IPS-20b (cell line): Measurements from ENCODE around the gene RSRP1.
A peak's percentile ranks its signal among the peaks of the same experiment; 100 is the strongest.
"Not testable (repeated sequence)": the region's sequence is repeated elsewhere in the genome, so short reads cannot be mapped to it uniquely, and the experiment has no call there.

Experiments
- H3K27ac ChIP-seq: one replicate; pipeline ENCODE4 v1.5.1; 2013; ENCODE audit warnings: low read length
- H3K27me3 ChIP-seq: 2 replicates; pipeline ENCODE4 v1.6.1; 2013; ENCODE audit warnings: mild to moderate bottlenecking, low read length, inconsistent platforms; ENCODE audit not compliant: insufficient read depth
- H3K36me3 ChIP-seq: 2 replicates; pipeline ENCODE4 v1.6.1; 2013; ENCODE audit warnings: low read depth, mild to moderate bottlenecking, inconsistent platforms, low read length, moderate library complexity; ENCODE audit not compliant: insufficient read depth
- H3K4me1 ChIP-seq: 2 replicates; pipeline ENCODE4 v1.6.1; 2013; ENCODE audit warnings: mild to moderate bottlenecking, control low read depth, inconsistent platforms, low read length, moderate library complexity; ENCODE audit not compliant: insufficient read depth
- H3K4me3 ChIP-seq: 2 replicates; pipeline ENCODE4 v1.5.1; 2013; ENCODE audit warnings: mild to moderate bottlenecking, low read length, inconsistent platforms
- H3K9ac ChIP-seq: 2 replicates; pipeline ENCODE4 v1.6.1; 2013; ENCODE audit warnings: low read depth, mild to moderate bottlenecking, inconsistent platforms, low read length, moderate library complexity
- H3K9me3 ChIP-seq: 2 replicates; pipeline ENCODE4 v1.6.1; 2013; ENCODE audit warnings: mild to moderate bottlenecking, low read depth, low read length, inconsistent platforms; ENCODE audit not compliant: insufficient read depth

Gene RSRP1, protein sequence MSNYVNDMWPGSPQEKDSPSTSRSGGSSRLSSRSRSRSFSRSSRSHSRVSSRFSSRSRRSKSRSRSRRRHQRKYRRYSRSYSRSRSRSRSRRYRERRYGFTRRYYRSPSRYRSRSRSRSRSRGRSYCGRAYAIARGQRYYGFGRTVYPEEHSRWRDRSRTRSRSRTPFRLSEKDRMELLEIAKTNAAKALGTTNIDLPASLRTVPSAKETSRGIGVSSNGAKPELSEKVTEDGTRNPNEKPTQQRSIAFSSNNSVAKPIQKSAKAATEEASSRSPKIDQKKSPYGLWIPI

DNA sequence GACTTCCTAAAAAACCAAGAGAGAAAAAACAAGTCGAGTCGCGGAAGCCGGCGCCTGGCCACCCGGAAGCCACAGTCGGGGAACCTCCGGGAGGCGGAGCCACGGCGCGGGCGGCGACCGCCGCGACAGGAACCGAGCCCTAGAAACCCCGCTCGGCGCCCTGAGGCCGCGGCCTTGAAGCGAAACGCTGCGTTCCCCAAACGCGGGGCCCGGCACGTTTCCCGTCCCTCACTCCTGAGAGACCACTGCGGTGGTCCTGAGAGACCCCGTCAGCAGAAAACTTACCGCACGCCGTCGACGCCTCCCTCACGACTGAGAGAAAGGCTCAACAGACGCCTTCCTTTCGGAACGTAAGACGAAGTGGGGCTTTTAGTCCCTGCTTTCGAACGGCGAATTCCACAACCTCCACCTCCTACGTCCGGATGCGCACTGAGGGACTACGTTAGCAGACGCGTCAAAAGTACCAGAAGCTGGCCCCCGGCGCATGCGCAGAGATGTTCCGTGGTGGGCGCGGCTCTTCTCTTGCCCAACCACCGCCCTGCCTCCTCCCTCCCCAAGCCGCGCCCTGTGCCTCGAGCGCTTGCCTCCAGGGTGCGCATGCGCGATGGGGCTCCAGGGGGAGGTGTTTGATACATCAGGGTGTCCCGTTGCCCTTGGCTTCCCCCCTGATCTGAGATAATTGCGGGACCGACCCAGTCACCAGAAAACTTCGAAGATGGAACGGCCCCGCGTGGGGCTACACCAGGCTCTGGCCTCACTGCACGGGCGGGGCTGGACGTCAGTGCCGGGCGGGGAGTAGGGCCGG lies at the start of gene RSRP1:
TSS of gene RSRP1 (minus strand) at position 431 of the 805 bp plus-strand sequence. CDS start 491 bp downstream, outside the sequence.
- peak within 1 kb of the TSS; percentile 80 for H3K9ac ChIP-seq
- H3K36me3 ChIP-seq: peaks cover 35% of the 10 kb centered on the region

DNA sequence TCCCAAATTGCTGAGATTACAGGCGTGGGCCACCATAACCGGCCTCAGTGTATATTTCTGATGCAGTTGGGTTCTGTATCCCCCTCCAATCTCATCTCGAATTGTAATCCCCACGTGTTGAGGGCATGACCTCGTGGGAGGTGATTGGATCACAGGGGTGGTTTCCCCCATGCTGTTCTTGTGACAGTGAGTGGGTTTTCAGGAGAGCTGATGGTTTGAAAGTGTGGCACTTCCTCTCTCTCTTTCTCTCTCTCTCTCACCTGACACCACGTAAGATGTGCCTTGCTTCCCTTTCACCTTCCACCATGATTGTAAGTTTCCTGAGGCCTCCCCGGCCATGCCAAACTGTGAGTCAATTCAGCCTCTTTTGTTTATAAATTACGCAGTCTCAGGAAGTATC lies 49.2 kb upstream of the RSRP1 start:
- not testable (repeated sequence) for H3K4me1 ChIP-seq, H3K9me3 ChIP-seq, H3K27me3 ChIP-seq, H3K36me3 ChIP-seq, H3K27ac ChIP-seq, H3K4me3 ChIP-seq, H3K9ac ChIP-seq

More for the DNA sequence above, at the start of gene RSRP1:
- peak within 1 kb of the TSS; percentile 55 for H3K27ac ChIP-seq
- no peaks in the 10 kb centered on the region; the same call in 1 of the 2 replicates for H3K4me1 ChIP-seq
- H3K9me3 ChIP-seq: no peaks in the 10 kb centered on the region
- H3K4me3 ChIP-seq: peak within 1 kb of the TSS; percentile 84
- no peaks in the 10 kb centered on the region for H3K27me3 ChIP-seq

- not testable (repeated sequence) for H3K9me3 ChIP-seq, H3K36me3 ChIP-seq, H3K9ac ChIP-seq, H3K27ac ChIP-seq, H3K27me3 ChIP-seq, H3K4me1 ChIP-seq, H3K4me3 ChIP-seq
Measured at GRCh38 chr1:25294889-25295826, 47.9 kb upstream of the RSRP1 start.

DNA sequence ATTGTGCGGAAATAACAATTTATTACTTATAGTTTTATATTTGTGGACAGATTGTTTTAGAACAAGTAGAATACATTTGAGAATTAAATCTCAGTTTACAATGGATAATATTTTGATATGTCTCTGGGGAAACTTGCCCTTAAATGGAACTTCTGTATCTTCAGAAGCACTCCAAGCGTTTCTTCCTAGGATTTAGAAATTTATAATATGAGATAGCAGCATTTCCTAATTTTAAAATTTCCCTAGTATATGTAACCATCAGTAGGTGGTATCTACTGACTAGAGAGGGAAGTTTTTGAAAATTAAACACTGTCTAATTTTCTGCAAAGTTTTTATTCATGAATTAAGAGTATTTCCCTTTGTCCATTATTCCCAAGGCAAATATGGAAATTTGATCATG lies 46.2 kb upstream of the RSRP1 start:
- H3K9me3 ChIP-seq, H3K27ac ChIP-seq, H3K9ac ChIP-seq, H3K36me3 ChIP-seq, H3K4me1 ChIP-seq, H3K27me3 ChIP-seq, H3K4me3 ChIP-seq: not testable (repeated sequence)

- H3K9me3 ChIP-seq, H3K27me3 ChIP-seq, H3K27ac ChIP-seq, H3K36me3 ChIP-seq, H3K4me1 ChIP-seq, H3K9ac ChIP-seq, H3K4me3 ChIP-seq: not testable (repeated sequence)
Measured at GRCh38 chr1:25290043-25290442, 42.8 kb upstream of the RSRP1 start.

DNA sequence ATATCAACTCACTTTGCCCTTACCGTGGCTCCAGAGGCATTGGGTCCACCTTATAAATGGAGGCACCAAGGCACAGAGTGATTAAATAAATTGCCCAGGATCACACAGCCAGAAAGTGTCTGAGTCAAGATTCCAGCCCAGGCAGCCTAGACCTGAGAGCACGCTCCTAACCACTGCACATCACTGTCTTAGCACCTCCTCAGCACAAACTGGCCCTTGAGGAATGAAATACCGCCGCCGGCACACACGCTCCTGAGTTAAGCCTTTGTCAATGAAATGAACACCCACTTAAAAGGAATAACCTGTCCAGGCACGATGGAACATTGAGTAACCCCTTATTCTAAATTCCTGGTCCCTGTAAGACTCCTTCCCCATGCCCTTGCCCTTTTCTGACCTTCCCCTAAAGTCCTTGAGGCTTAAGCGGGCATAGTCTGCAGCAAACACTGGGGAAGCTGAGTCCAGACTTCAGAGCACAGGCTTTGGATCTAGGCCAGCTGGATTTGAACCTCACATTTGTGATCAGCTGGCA lies 41.4 kb upstream of the RSRP1 start:
- not testable (repeated sequence) for H3K9ac ChIP-seq, H3K27me3 ChIP-seq, H3K27ac ChIP-seq, H3K36me3 ChIP-seq, H3K4me3 ChIP-seq, H3K9me3 ChIP-seq, H3K4me1 ChIP-seq

GRCh38 chr1:25287164-25287563 lies 39.9 kb upstream of the RSRP1 start:
- not testable (repeated sequence) for H3K4me3 ChIP-seq, H3K27me3 ChIP-seq, H3K27ac ChIP-seq, H3K36me3 ChIP-seq, H3K9ac ChIP-seq, H3K9me3 ChIP-seq, H3K4me1 ChIP-seq

- not testable (repeated sequence) for H3K27me3 ChIP-seq, H3K9ac ChIP-seq
Measured at GRCh38 chr1:25285862-25286261, 38.6 kb upstream of the RSRP1 start.

GRCh38 chr1:25279693-25280111 lies 32.4 kb upstream of the RSRP1 start:
- H3K27me3 ChIP-seq, H3K36me3 ChIP-seq, H3K9ac ChIP-seq, H3K9me3 ChIP-seq, H3K27ac ChIP-seq, H3K4me1 ChIP-seq, H3K4me3 ChIP-seq: not testable (repeated sequence)

More at GRCh38 chr1:25285862-25286261, 38.6 kb upstream of the RSRP1 start:
- H3K36me3 ChIP-seq, H3K27ac ChIP-seq, H3K4me1 ChIP-seq, H3K9me3 ChIP-seq, H3K4me3 ChIP-seq: not testable (repeated sequence)

GRCh38 chr1:25278790-25279189 lies 31.5 kb upstream of the RSRP1 start:
- not testable (repeated sequence) for H3K36me3 ChIP-seq, H3K9me3 ChIP-seq, H3K9ac ChIP-seq, H3K4me3 ChIP-seq, H3K4me1 ChIP-seq, H3K27ac ChIP-seq, H3K27me3 ChIP-seq

- H3K9ac ChIP-seq, H3K4me1 ChIP-seq, H3K27me3 ChIP-seq, H3K9me3 ChIP-seq, H3K27ac ChIP-seq, H3K36me3 ChIP-seq, H3K4me3 ChIP-seq: not testable (repeated sequence)
Measured at GRCh38 chr1:25278358-25278757, 31.1 kb upstream of the RSRP1 start.
